PC-9 (cell line): ENCODE results near the gene INPP5A.

ENCODE experiments used
- CTCF ChIP-seq: fragments of 200-600 bp; sonication (generic); conservative IDR thresholded peaks from 2 replicates; pipeline ENCODE4 v1.6.1; 2017; ENCODE audit warnings: mixed run types, antibody characterized with exemption, mild to moderate bottlenecking, moderate library complexity
- EZH2 ChIP-seq: fragments of 200-600 bp; sonication (generic); IDR thresholded peaks from 2 replicates; pipeline ENCODE4 v1.8.0; 2017; ENCODE audit warnings: antibody characterized with exemption, low read depth

- TF ChIP-seq EZH2 (no peak), CTCF (no peak)
These were observed 206.4 kb downstream of the INPP5A start for GRCh38 chr10:132743925-132744490.
